Measurements from ENCODE around the gene VPS26C. TPM values are rescaled to one million over a fixed set of nuclear protein-coding genes. Genes with fewer than 3 reads are reported as not detected.

VPS26C gene
- total RNA-seq, 1 donor from 2014 or later: 44.3 TPM

DNA sequence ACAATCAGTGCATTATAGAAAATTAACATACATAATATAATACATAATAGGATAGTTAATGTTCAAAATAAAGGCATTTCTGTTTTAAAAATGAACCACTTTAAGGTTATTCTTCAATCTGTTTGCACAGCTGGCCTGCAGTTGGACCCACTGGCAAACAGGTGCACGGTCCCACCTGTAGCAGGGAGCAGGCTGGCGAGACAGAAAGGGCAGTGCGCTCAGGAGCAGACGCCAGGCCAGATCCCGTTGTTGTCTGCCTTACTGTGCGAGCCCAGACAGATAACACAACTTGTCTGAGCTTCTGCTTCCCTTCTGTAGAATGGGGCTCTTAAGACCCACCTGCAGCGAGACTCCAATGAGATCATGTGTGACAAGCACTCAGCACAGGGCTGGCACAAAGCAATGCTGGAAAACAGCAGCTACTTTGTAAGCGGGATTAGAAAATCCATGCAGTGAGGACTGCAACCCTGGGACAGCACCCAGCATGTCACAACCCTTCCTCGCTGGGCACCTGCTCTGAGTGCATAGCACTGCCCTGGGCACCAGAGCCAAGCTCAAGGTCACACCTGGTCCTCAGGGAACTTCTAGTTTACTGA is 33.5 kb downstream of the VPS26C start:
- no peak for TF ChIP-seq CTCF (IDR thresholded peaks at IDR 0.05)
- no peak for DNase-seq (ENCODE audit: low spot score)
- Mint-ChIP-seq H3K27ac (ENCODE audit: unreplicated experiment) (no peak overlapping the region), H3K9me3 (ENCODE audit: low read depth) (no peaks in the 10 kb centered on the region), H3K4me3 (ENCODE audit: unreplicated experiment) (no peak overlapping the region), H3K36me3 (ENCODE audit: low read depth) (peaks cover 25% of the 10 kb centered on the region), H3K27me3 (ENCODE audit: low read depth) (no peaks in the 10 kb centered on the region), H3K4me1 (ENCODE audit: low read depth) (no peaks in the 10 kb centered on the region)

- no peak for DNase-seq (ENCODE audit: low spot score)
- Mint-ChIP-seq H3K27me3 (ENCODE audit: low read depth) (no peaks in the 10 kb centered on the region), H3K36me3 (ENCODE audit: low read depth) (peaks cover 29% of the 10 kb centered on the region), H3K27ac (ENCODE audit: unreplicated experiment) (no peak overlapping the region), H3K4me3 (ENCODE audit: unreplicated experiment) (no peak overlapping the region), H3K4me1 (ENCODE audit: low read depth) (no peaks in the 10 kb centered on the region), H3K9me3 (ENCODE audit: low read depth) (no peaks in the 10 kb centered on the region)
- TF ChIP-seq CTCF (IDR thresholded peaks at IDR 0.05): no peak
Measured at GRCh38 chr21:37232274-37233018, 34.7 kb downstream of the VPS26C start.

- H3K27ac Mint-ChIP-seq (ENCODE audit: unreplicated experiment): no peak overlapping the region
- no peak for TF ChIP-seq CTCF (IDR thresholded peaks at IDR 0.05)
Measured at GRCh38 chr21:37231671-37232070, 35.5 kb downstream of the VPS26C start.

GRCh38 chr21:37231249-37231645 is 35.9 kb downstream of the VPS26C start:
- no peak for TF ChIP-seq CTCF (IDR thresholded peaks at IDR 0.05)
- H3K27me3 Mint-ChIP-seq (ENCODE audit: low read depth): no peaks in the 10 kb centered on the region

More at GRCh38 chr21:37231671-37232070, 35.5 kb downstream of the VPS26C start:
- no peaks in the 10 kb centered on the region for H3K4me1 Mint-ChIP-seq (ENCODE audit: low read depth)
- H3K27me3 Mint-ChIP-seq (ENCODE audit: low read depth): no peaks in the 10 kb centered on the region
- no peak for DNase-seq (ENCODE audit: low spot score)
- no peak overlapping the region for H3K4me3 Mint-ChIP-seq (ENCODE audit: unreplicated experiment)
- peaks cover 28% of the 10 kb centered on the region for H3K36me3 Mint-ChIP-seq (ENCODE audit: low read depth)
- no peaks in the 10 kb centered on the region for H3K9me3 Mint-ChIP-seq (ENCODE audit: low read depth)

DNA sequence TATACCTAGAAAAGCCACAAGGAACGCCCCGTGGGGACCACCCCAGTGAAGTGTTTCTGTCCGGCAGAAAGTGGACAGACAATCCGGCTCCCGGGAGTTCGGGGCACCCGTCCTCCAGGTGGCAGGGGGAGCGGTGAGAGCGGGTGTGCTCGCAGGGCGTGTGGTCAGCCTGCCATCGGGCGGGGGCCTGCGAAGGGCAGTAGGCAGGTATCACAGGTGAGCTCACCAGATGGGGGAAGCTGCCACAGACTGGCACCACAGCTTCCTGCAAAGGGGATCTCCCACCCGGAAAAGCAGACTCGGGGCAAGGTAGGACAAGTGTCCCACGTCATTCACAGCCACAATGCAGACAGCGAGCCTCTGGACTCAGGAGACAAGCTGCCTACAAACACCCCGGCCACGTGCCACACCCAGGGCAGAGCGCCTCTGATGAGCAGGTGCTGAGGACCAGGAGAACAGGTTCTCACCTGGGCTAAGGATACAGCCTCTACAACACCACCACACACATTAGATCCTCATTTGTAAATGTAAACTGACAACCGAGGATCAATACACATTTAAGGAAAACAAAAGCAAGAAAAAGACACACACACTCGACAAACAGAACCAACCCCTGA is 36.4 kb downstream of the VPS26C start:
- Mint-ChIP-seq H3K27me3 (ENCODE audit: low read depth) (no peaks in the 10 kb centered on the region), H3K4me3 (ENCODE audit: unreplicated experiment) (no peak overlapping the region), H3K9me3 (ENCODE audit: low read depth) (no peaks in the 10 kb centered on the region), H3K36me3 (ENCODE audit: low read depth) (peaks cover 31% of the 10 kb centered on the region), H3K27ac (ENCODE audit: unreplicated experiment) (no peak overlapping the region), H3K4me1 (ENCODE audit: low read depth) (no peaks in the 10 kb centered on the region)
- no peak for DNase-seq (ENCODE audit: low spot score)
- TF ChIP-seq CTCF (IDR thresholded peaks at IDR 0.05): no peak

More at GRCh38 chr21:37231249-37231645, 35.9 kb downstream of the VPS26C start:
- H3K4me3 Mint-ChIP-seq (ENCODE audit: unreplicated experiment): no peak overlapping the region
- H3K36me3 Mint-ChIP-seq (ENCODE audit: low read depth): peaks cover 30% of the 10 kb centered on the region
- H3K27ac Mint-ChIP-seq (ENCODE audit: unreplicated experiment): no peak overlapping the region
- no peaks in the 10 kb centered on the region for H3K9me3 Mint-ChIP-seq (ENCODE audit: low read depth)
- H3K4me1 Mint-ChIP-seq (ENCODE audit: low read depth): no peaks in the 10 kb centered on the region
- DNase-seq (ENCODE audit: low spot score): no peak

Data from chondrocyte (in vitro differentiated cells).